ENCODE data around the gene NAV3.

NAV3 gene

GRCh38 chr12:77830583-77831351 lies at the start of gene NAV3:
NAV3 (plus strand) TSS chr12:77830894; CDS start chr12:77831462, 568 bp downstream.
- DNase-seq (ENCODE audit: low read depth in 2 of 2): no peak

GRCh38 chr12:77782034-77782433 lies 48.7 kb upstream of the NAV3 start:
- DNase-seq (ENCODE audit: low read depth in 2 of 2): no peak

- DNase-seq (ENCODE audit: low read depth in 2 of 2): no peak
Measured at GRCh38 chr12:77782766-77783165, 47.9 kb upstream of the NAV3 start.

GRCh38 chr12:77785211-77785610 lies 45.5 kb upstream of the NAV3 start:
- no peak for DNase-seq (ENCODE audit: low read depth in 2 of 2)

GRCh38 chr12:77786675-77787074 lies 44.0 kb upstream of the NAV3 start:
- DNase-seq (ENCODE audit: low read depth in 2 of 2): no peak

GRCh38 chr12:77788231-77789168 lies 42.2 kb upstream of the NAV3 start:
- no peak for DNase-seq (ENCODE audit: low read depth in 2 of 2)

- DNase-seq (ENCODE audit: low read depth in 2 of 2): no peak
Measured at GRCh38 chr12:77795699-77796098, 35.0 kb upstream of the NAV3 start.

- DNase-seq (ENCODE audit: low read depth in 2 of 2): no peak
Measured at GRCh38 chr12:77796775-77797174, 33.9 kb upstream of the NAV3 start.

GRCh38 chr12:77800501-77800900 lies 30.2 kb upstream of the NAV3 start:
- DNase-seq (ENCODE audit: low read depth in 2 of 2): no peak

GRCh38 chr12:77808534-77808933 lies 22.2 kb upstream of the NAV3 start:
- DNase-seq (ENCODE audit: low read depth in 2 of 2): no peak

- no peak for DNase-seq (ENCODE audit: low read depth in 2 of 2)
Measured at GRCh38 chr12:77813558-77813957, 17.1 kb upstream of the NAV3 start.

GRCh38 chr12:77814386-77814785 lies 16.3 kb upstream of the NAV3 start:
- DNase-seq (ENCODE audit: low read depth in 2 of 2): no peak

GRCh38 chr12:77816196-77816595 lies 14.5 kb upstream of the NAV3 start:
- DNase-seq (ENCODE audit: low read depth in 2 of 2): no peak

- DNase-seq (ENCODE audit: low read depth in 2 of 2): no peak
Measured at GRCh38 chr12:77817276-77817675, 13.4 kb upstream of the NAV3 start.

- no peak for DNase-seq (ENCODE audit: low read depth in 2 of 2)
Measured at GRCh38 chr12:77818351-77818750, 12.3 kb upstream of the NAV3 start.

- no peak for DNase-seq (ENCODE audit: low read depth in 2 of 2)
Measured at GRCh38 chr12:77821699-77822203, 8.9 kb upstream of the NAV3 start.

- no peak for DNase-seq (ENCODE audit: low read depth in 2 of 2)
Measured at GRCh38 chr12:77833329-77833728, 2.6 kb downstream of the NAV3 start.

GRCh38 chr12:77834618-77835017 lies 3.9 kb downstream of the NAV3 start:
- DNase-seq (ENCODE audit: low read depth in 2 of 2): no peak

GRCh38 chr12:77835969-77836368 lies 5.3 kb downstream of the NAV3 start:
- no peak for DNase-seq (ENCODE audit: low read depth in 2 of 2)

GRCh38 chr12:77837876-77838291 lies 7.2 kb downstream of the NAV3 start:
- no peak for DNase-seq (ENCODE audit: low read depth in 2 of 2)

GRCh38 chr12:77841521-77841920 lies 10.8 kb downstream of the NAV3 start:
- DNase-seq (ENCODE audit: low read depth in 2 of 2): no peak

- no peak for DNase-seq (ENCODE audit: low read depth in 2 of 2)
Measured at GRCh38 chr12:77842430-77842829, 11.7 kb downstream of the NAV3 start.

GRCh38 chr12:77845831-77846230 lies 15.1 kb downstream of the NAV3 start:
- no peak for DNase-seq (ENCODE audit: low read depth in 2 of 2)
